CD8-positive, alpha-beta memory T cell (primary cell): Measurements from ENCODE around the gene TIAM1. TPM values are rescaled to one million over a fixed set of nuclear protein-coding genes. Genes with fewer than 3 reads are reported as not detected.
A peak's percentile ranks its signal among the peaks of the same experiment; 100 is the strongest.

Experiments used
- CTCF ChIA-PET: fragments of 350-600 bp; sonication (Branson Sonifier 250); formaldehyde crosslinking; loops from one replicate; lab custom pipeline; 2021; ENCODE audit warnings: antibody characterized with exemption; lab: Charles Lee
- POLR2A ChIA-PET: fragments of 350-600 bp; sonication (Branson Sonifier 250); formaldehyde crosslinking; loops from one replicate; lab custom pipeline; 2021; ENCODE audit warnings: antibody characterized with exemption; lab: Charles Lee
- DNase-seq, 5 donors: peaks; one replicate each; pipeline versions ENCODE4 v3.0.0 to v3.0.0-alpha.2; 2020 to 2022; ENCODE audit warnings: mixed read lengths in 1 of 5
- H3K27ac ChIP-seq: one replicate; pipeline ENCODE4 v1.7.0; 2013; ENCODE audit warnings: low read depth, mild to moderate bottlenecking, low read length, moderate library complexity
- H3K27me3 ChIP-seq: 2 replicates; pipeline ENCODE4 v1.7.0; 2013; ENCODE audit warnings: low read length, mild to moderate bottlenecking; ENCODE audit not compliant: insufficient read depth, poor library complexity, severe bottlenecking
- H3K36me3 ChIP-seq: 2 replicates; pipeline ENCODE4 v1.7.0; 2013; ENCODE audit warnings: mild to moderate bottlenecking, low read length, moderate library complexity; ENCODE audit not compliant: insufficient read depth
- H3K4me1 ChIP-seq: 2 replicates; pipeline ENCODE4 v1.7.0; 2013; ENCODE audit warnings: mild to moderate bottlenecking, low read length, moderate library complexity; ENCODE audit not compliant: insufficient read depth
- H3K4me3 ChIP-seq: 2 replicates; pipeline ENCODE4 v1.7.0; 2013; ENCODE audit warnings: mild to moderate bottlenecking, low read length
- H3K9me3 ChIP-seq: 2 replicates; pipeline ENCODE4 v1.7.0; 2013; ENCODE audit warnings: mild to moderate bottlenecking, low read length
- H3K27ac Mint-ChIP-seq, 8 donors: one replicate each; pipeline ENCODE4 v1.8.0; 2020 to 2021; ENCODE audit warnings: mixed read lengths in 8 of 8, mild to moderate bottlenecking in 6 of 8, inconsistent platforms in 3 of 8, moderate library complexity in 3 of 8
- H3K27me3 Mint-ChIP-seq, 2 donors: one replicate each; pipeline ENCODE4 v1.8.0; 2020 to 2021; ENCODE audit warnings: mixed read lengths in 2 of 2, mild to moderate bottlenecking in 1 of 2, moderate library complexity in 1 of 2
- H3K36me3 Mint-ChIP-seq, 3 donors: one replicate each; pipeline ENCODE4 v1.8.0; 2020 to 2021; ENCODE audit warnings: mixed read lengths in 3 of 3, inconsistent platforms in 1 of 3, mild to moderate bottlenecking in 1 of 3
- H3K4me1 Mint-ChIP-seq, 3 donors: one replicate each; pipeline ENCODE4 v1.8.0; 2020 to 2021; ENCODE audit warnings: mixed read lengths in 3 of 3, inconsistent platforms in 1 of 3, mild to moderate bottlenecking in 1 of 3
- H3K4me3 Mint-ChIP-seq, 7 donors: one replicate each; pipeline ENCODE4 v1.8.0; 2020 to 2021; ENCODE audit warnings: mixed read lengths in 7 of 7, mild to moderate bottlenecking in 6 of 7, moderate library complexity in 4 of 7, inconsistent platforms in 2 of 7
- H3K9me3 Mint-ChIP-seq, 5 donors: one replicate each; pipeline ENCODE4 v1.8.0; 2020 to 2022; ENCODE audit warnings: mixed read lengths in 5 of 5, mild to moderate bottlenecking in 3 of 5, moderate library complexity in 2 of 5, inconsistent platforms in 1 of 5
- polyA plus RNA-seq: library from polyadenylated mRNA; unstranded; fragments of 300-500 nt; fragmentation: Illumina TruSeq; gene quantifications from one replicate; pipeline ENCODE4 v1.2.3, GENCODE V29; 2021
- total RNA-seq, 2 experiments: library from RNA; stranded (reverse); gene quantifications; one replicate each; pipeline ENCODE4 v1.2.3, GENCODE V29; 2021

TIAM1 gene
- total and polyA plus RNA-seq, 3 experiments from 2014 or later = 6.3 to 37.4 (median 37.3) TPM

- Histone ChIP-seq H3K4me3 (no peak overlapping the region), H3K27ac (no peak overlapping the region), H3K9me3 (no peaks in the 10 kb centered on the region), H3K27me3 (no peaks in the 10 kb centered on the region), H3K36me3 (no peaks in the 10 kb centered on the region), H3K4me1 (peaks cover 9% of the 10 kb centered on the region)
- CTCF ChIA-PET = interaction anchor here (1.2 to 2.3 kb wide), 4 partner anchors 8 to 386 kb away, joined by 3 to 7 read pairs (median 4); no protein-coding TSS in a partner anchor
- DNase-seq = no peak
- H3K4me1 Mint-ChIP-seq = peaks cover 8 to 46% (median 32%) of the 10 kb centered on the region in 3 donors
- peaks cover 0 to 3% (median 0%) of the 10 kb centered on the region in 5 donors for H3K9me3 Mint-ChIP-seq
- POLR2A ChIA-PET = no interaction called here
- H3K27ac Mint-ChIP-seq = peak overlapping the region in 1 of 8 donors; percentile 20
- peaks cover 6 to 23% of the 10 kb centered on the region in 2 donors for H3K27me3 Mint-ChIP-seq
- peak overlapping the region in 2 of 7 donors; percentile 9 to 54 for H3K4me3 Mint-ChIP-seq
- H3K36me3 Mint-ChIP-seq = peaks cover 0 to 2% (median 0%) of the 10 kb centered on the region in 3 donors
These were observed 149.4 kb downstream of the TIAM1 start for GRCh38 chr21:31194510-31195293.

DNA sequence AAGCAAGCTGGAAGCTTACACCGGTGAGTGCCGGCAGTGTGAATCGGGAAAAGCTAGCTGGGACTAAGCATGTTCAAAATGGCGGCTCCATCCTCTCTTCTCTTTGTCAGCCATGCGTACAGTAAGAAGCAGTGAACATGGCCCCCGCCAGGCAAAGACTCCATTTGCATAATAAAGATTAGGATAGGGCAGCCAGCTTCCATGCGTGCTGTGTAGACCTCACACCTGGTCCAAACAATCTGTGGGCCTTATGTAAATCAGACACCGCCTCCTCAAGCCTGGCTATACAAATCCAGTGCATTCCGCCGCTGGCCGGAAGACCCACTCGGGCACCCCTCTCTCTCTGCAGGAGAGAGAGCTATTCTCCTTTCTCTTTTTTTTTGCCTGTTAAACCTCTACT, 150.3 kb downstream of the TIAM1 start:
- ChIA-PET POLR2A (no interaction called here), CTCF (interaction anchor here (1.2 to 1.3 kb wide), 2 partner anchors 8 to 94 kb away, joined by 3 read pairs; no protein-coding TSS in a partner anchor)
- Mint-ChIP-seq H3K36me3 (peaks cover 0 to 2% (median 0%) of the 10 kb centered on the region in 3 donors), H3K27ac (peak overlapping the region in 2 of 8 donors; percentile 64 to 76), H3K27me3 (peaks cover 6 to 23% of the 10 kb centered on the region in 2 donors), H3K9me3 (no peaks in the 10 kb centered on the region), H3K4me1 (peaks cover 8 to 47% (median 32%) of the 10 kb centered on the region in 3 donors), H3K4me3 (no peak overlapping the region)
- H3K4me1 ChIP-seq = peaks cover 13% of the 10 kb centered on the region
- H3K4me3 ChIP-seq = no peak overlapping the region
- H3K27ac ChIP-seq = no peak overlapping the region
- no peak for DNase-seq
- no peaks in the 10 kb centered on the region for H3K9me3 ChIP-seq
- H3K27me3 ChIP-seq = no peaks in the 10 kb centered on the region
- no peaks in the 10 kb centered on the region for H3K36me3 ChIP-seq

GRCh38 chr21:31191553-31191952, 152.5 kb downstream of the TIAM1 start:
- Histone ChIP-seq H3K27ac (no peak overlapping the region), H3K36me3 (no peaks in the 10 kb centered on the region), H3K4me3 (no peak overlapping the region), H3K27me3 (no peaks in the 10 kb centered on the region), H3K9me3 (no peaks in the 10 kb centered on the region), H3K4me1 (peaks cover 26% of the 10 kb centered on the region)
- ChIA-PET POLR2A (no interaction called here), CTCF (interaction anchor here (1.1 to 1.5 kb wide), 2 partner anchors 10 to 389 kb away, joined by 4 to 5 read pairs; no protein-coding TSS in a partner anchor)
- H3K27ac Mint-ChIP-seq = peak overlapping the region in 2 of 8 donors; percentile 27 to 61
- no peak for DNase-seq
- H3K4me1 Mint-ChIP-seq = peaks cover 21 to 55% (median 37%) of the 10 kb centered on the region in 3 donors
- H3K4me3 Mint-ChIP-seq = peak overlapping the region in 1 of 7 donors; percentile 26
- peaks cover 1 to 12% of the 10 kb centered on the region in 2 donors for H3K27me3 Mint-ChIP-seq
- H3K36me3 Mint-ChIP-seq = peaks cover 0 to 2% (median 0%) of the 10 kb centered on the region in 3 donors
- no peaks in the 10 kb centered on the region for H3K9me3 Mint-ChIP-seq

DNA sequence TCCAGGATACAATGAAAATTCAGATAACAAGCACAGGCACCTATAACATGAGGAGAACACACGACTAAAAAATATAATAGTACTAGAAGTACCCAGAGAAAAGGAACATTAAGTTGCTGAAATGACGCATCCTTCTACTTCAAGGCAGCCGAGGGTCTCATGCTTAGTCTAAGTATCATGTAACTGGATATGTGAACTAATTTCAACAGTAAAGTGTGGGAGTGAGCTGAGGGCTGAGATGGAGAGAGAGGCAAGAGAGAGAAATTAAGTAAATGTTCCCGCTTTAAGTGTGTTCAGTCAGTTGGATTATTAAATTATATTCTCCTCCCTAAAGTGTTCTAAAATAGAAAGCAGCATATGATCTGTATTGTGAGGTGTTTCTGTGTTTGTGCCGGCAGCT, 153.5 kb downstream of the TIAM1 start:
- ChIA-PET CTCF (interaction anchor here (1.1 to 1.5 kb wide), 2 partner anchors 9 to 390 kb away, joined by 4 to 5 read pairs; no protein-coding TSS in a partner anchor), POLR2A (no interaction called here)
- peaks cover 0 to 4% of the 10 kb centered on the region in 2 donors for H3K27me3 Mint-ChIP-seq
- H3K36me3 ChIP-seq = no peaks in the 10 kb centered on the region
- H3K4me1 Mint-ChIP-seq = peaks cover 18 to 53% (median 38%) of the 10 kb centered on the region in 3 donors
- H3K4me3 Mint-ChIP-seq = peak overlapping the region in 5 of 7 donors; percentile 21 to 51 (median 46)
- H3K36me3 Mint-ChIP-seq = peaks cover 0 to 2% (median 0%) of the 10 kb centered on the region in 3 donors
- H3K27me3 ChIP-seq = no peaks in the 10 kb centered on the region
- no peak overlapping the region for H3K4me3 ChIP-seq
- H3K9me3 ChIP-seq = no peaks in the 10 kb centered on the region
- no peak overlapping the region for H3K27ac ChIP-seq
- peak overlapping the region in 7 of 8 donors; percentile 4 to 65 (median 25) for H3K27ac Mint-ChIP-seq
- peaks cover 35% of the 10 kb centered on the region for H3K4me1 ChIP-seq
- no peak for DNase-seq
- H3K9me3 Mint-ChIP-seq = no peaks in the 10 kb centered on the region

GRCh38 chr21:31187499-31187898, 156.6 kb downstream of the TIAM1 start:
- no peaks in the 10 kb centered on the region for H3K27me3 ChIP-seq
- CTCF ChIA-PET = interaction anchor here (0.7 to 1.4 kb wide), 2 partner anchors 15 to 70 kb away, joined by 3 read pairs; no protein-coding TSS in a partner anchor
- H3K4me1 ChIP-seq = peaks cover 61% of the 10 kb centered on the region
- H3K4me3 ChIP-seq = peak overlapping the region; percentile 66
- H3K27ac Mint-ChIP-seq = peak overlapping the region in 7 of 8 donors; percentile 35 to 88 (median 77)
- DNase-seq = no peak
- peaks cover 0 to 8% of the 10 kb centered on the region in 2 donors for H3K27me3 Mint-ChIP-seq
- H3K36me3 Mint-ChIP-seq = peaks cover 0 to 2% (median 0%) of the 10 kb centered on the region in 3 donors
- H3K36me3 ChIP-seq = no peaks in the 10 kb centered on the region
- no peaks in the 10 kb centered on the region for H3K9me3 Mint-ChIP-seq
- H3K4me1 Mint-ChIP-seq = peaks cover 32 to 67% (median 52%) of the 10 kb centered on the region in 3 donors
- H3K27ac ChIP-seq = no peak overlapping the region
- peak overlapping the region; percentile 51 to 89 (median 71) for H3K4me3 Mint-ChIP-seq
- POLR2A ChIA-PET = no interaction called here
- no peaks in the 10 kb centered on the region for H3K9me3 ChIP-seq

GRCh38 chr21:31186916-31187315, 157.1 kb downstream of the TIAM1 start:
- no peak for DNase-seq
- POLR2A ChIA-PET = no interaction called here
- Mint-ChIP-seq H3K4me1 (peaks cover 38 to 73% (median 57%) of the 10 kb centered on the region in 3 donors), H3K36me3 (peaks cover 0 to 2% (median 0%) of the 10 kb centered on the region in 3 donors), H3K4me3 (peak overlapping the region; percentile 51 to 89 (median 71)), H3K27me3 (peaks cover 0 to 8% of the 10 kb centered on the region in 2 donors), H3K27ac (peak overlapping the region; percentile 5 to 88 (median 72)), H3K9me3 (no peaks in the 10 kb centered on the region)
- Histone ChIP-seq H3K4me3 (peak overlapping the region; percentile 66), H3K27me3 (no peaks in the 10 kb centered on the region), H3K36me3 (no peaks in the 10 kb centered on the region), H3K27ac (no peak overlapping the region), H3K9me3 (no peaks in the 10 kb centered on the region), H3K4me1 (peaks cover 66% of the 10 kb centered on the region)
- CTCF ChIA-PET = interaction anchor here (1.2 to 1.4 kb wide), 2 partner anchors 8 to 70 kb away, joined by 3 read pairs; no protein-coding TSS in a partner anchor

DNA sequence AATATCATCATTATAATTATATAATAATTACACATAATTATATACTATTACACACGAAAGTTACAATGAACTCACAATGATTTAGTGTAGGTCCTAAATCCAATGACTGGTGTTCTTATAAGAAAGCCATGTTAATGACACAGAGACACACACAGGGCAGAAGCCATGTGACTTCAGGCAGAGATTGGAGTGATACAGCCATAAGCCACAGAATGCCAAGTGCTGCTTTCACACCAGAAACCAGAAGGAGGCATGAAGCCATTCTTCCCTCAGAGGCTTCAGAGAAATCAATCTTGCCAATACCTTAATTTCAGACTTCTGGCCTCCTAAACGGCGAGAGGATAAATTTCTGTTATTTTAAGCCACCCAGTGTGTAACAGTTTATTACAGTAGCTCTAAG, 158.4 kb downstream of the TIAM1 start:
- peaks cover 0 to 2% (median 0%) of the 10 kb centered on the region in 3 donors for H3K36me3 Mint-ChIP-seq
- peak overlapping the region; percentile 66 for H3K4me3 ChIP-seq

More for the DNA sequence above, 158.4 kb downstream of the TIAM1 start:
- no peaks in the 10 kb centered on the region for H3K27me3 ChIP-seq
- ChIA-PET CTCF (interaction anchor here (1.2 kb wide), 1 partner anchor 9 kb away, joined by 3 read pairs; no protein-coding TSS in a partner anchor), POLR2A (no interaction called here)
- H3K36me3 ChIP-seq = no peaks in the 10 kb centered on the region
- Mint-ChIP-seq H3K9me3 (no peaks in the 10 kb centered on the region), H3K27ac (peak overlapping the region in 6 of 8 donors; percentile 25 to 86 (median 37)), H3K4me3 (peak overlapping the region; percentile 61 to 89 (median 77)), H3K27me3 (peaks cover 0 to 8% of the 10 kb centered on the region in 2 donors), H3K4me1 (peaks cover 47 to 79% (median 66%) of the 10 kb centered on the region in 3 donors)
- no peaks in the 10 kb centered on the region for H3K9me3 ChIP-seq
- no peak overlapping the region for H3K27ac ChIP-seq
- H3K4me1 ChIP-seq = peaks cover 77% of the 10 kb centered on the region
- no peak for DNase-seq
